HL-60 (cell line): ENCODE measurements around the gene NEUROG1.

Experiments used
- DNase-seq, 2 experiments: peaks; one replicate each; pipeline ENCODE4 v3.0.0-alpha.2; 2010 to 2020; ENCODE audit warnings: low read depth in 1 of 2, low spot score in 1 of 2
- H3K27ac ChIP-seq: fragments of 250-450 bp; sonication (Bioruptor Pico); replicated peaks from 2 replicates; pipeline ENCODE4 v1.5.1; 2020; ENCODE audit warnings: mild to moderate bottlenecking, moderate library complexity
- H3K27me3 ChIP-seq: fragments of 250-450 bp; sonication (Bioruptor Pico); 2 replicates; pipeline ENCODE4 v1.5.1; 2021; ENCODE audit warnings: mild to moderate bottlenecking, moderate library complexity; ENCODE audit not compliant: insufficient read depth, poor library complexity, severe bottlenecking
- H3K4me3 ChIP-seq: replicated peaks from 2 replicates; pipeline ENCODE4 v1.5.1; 2011; ENCODE audit warnings: mild to moderate bottlenecking, control low read depth, low read length; ENCODE audit not compliant: insufficient read depth
- GABPA ChIP-seq: IDR thresholded peaks from 2 replicates; pipeline ENCODE4 v1.6.1; 2012; ENCODE audit warnings: low read depth
- POLR2AphosphoS5 ChIP-seq: IDR thresholded peaks from 2 replicates; pipeline ENCODE4 v1.6.1; 2012; ENCODE audit warnings: low read depth
- SPI1 ChIP-seq: IDR thresholded peaks from 2 replicates; pipeline ENCODE4 v1.6.1; 2012; ENCODE audit warnings: low read depth, mild to moderate bottlenecking, borderline replicate concordance
- TF ChIP-seq, protein P1 (sequence below): IDR thresholded peaks from one replicate; pipeline ENCODE4 v1.5.1; 2011; ENCODE audit warnings: low read length, control low read depth, inconsistent platforms; ENCODE audit not compliant: insufficient read depth
- TF ChIP-seq, protein P2 (sequence below): IDR thresholded peaks from 2 replicates; pipeline ENCODE4 v1.6.1; 2012; ENCODE audit warnings: low read depth; ENCODE audit not compliant: insufficient replicate concordance

The NEUROG1 gene

DNA sequence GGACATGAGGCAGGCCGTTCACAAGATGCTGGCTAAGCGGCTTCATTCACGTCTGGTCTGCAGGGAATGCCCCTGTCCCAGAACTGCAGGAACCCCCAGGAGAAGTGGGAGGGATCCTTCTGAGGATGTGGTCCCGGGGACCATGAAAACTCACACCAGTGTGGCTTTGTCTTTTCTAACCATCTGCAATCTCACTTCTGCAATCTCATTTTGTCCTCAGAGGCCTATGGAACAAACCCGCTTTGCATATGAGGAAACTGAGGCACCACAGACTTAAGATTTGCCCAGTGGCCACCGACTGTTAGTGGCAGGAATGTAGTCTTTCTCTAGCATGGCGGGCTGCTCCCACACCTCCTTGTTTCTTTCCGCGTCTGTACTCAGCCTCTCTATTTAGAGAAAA lies 36.1 kb upstream of the NEUROG1 start:
- no peaks in the 10 kb centered on the region for H3K27me3 ChIP-seq
- no peak for DNase-seq
- no peak overlapping the region for H3K27ac ChIP-seq
- TF ChIP-seq, protein P1, sequence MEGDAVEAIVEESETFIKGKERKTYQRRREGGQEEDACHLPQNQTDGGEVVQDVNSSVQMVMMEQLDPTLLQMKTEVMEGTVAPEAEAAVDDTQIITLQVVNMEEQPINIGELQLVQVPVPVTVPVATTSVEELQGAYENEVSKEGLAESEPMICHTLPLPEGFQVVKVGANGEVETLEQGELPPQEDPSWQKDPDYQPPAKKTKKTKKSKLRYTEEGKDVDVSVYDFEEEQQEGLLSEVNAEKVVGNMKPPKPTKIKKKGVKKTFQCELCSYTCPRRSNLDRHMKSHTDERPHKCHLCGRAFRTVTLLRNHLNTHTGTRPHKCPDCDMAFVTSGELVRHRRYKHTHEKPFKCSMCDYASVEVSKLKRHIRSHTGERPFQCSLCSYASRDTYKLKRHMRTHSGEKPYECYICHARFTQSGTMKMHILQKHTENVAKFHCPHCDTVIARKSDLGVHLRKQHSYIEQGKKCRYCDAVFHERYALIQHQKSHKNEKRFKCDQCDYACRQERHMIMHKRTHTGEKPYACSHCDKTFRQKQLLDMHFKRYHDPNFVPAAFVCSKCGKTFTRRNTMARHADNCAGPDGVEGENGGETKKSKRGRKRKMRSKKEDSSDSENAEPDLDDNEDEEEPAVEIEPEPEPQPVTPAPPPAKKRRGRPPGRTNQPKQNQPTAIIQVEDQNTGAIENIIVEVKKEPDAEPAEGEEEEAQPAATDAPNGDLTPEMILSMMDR: no peak
- TF ChIP-seq SPI1 (no peak), GABPA (no peak), POLR2AphosphoS5 (no peak)
- TF ChIP-seq, protein P2, sequence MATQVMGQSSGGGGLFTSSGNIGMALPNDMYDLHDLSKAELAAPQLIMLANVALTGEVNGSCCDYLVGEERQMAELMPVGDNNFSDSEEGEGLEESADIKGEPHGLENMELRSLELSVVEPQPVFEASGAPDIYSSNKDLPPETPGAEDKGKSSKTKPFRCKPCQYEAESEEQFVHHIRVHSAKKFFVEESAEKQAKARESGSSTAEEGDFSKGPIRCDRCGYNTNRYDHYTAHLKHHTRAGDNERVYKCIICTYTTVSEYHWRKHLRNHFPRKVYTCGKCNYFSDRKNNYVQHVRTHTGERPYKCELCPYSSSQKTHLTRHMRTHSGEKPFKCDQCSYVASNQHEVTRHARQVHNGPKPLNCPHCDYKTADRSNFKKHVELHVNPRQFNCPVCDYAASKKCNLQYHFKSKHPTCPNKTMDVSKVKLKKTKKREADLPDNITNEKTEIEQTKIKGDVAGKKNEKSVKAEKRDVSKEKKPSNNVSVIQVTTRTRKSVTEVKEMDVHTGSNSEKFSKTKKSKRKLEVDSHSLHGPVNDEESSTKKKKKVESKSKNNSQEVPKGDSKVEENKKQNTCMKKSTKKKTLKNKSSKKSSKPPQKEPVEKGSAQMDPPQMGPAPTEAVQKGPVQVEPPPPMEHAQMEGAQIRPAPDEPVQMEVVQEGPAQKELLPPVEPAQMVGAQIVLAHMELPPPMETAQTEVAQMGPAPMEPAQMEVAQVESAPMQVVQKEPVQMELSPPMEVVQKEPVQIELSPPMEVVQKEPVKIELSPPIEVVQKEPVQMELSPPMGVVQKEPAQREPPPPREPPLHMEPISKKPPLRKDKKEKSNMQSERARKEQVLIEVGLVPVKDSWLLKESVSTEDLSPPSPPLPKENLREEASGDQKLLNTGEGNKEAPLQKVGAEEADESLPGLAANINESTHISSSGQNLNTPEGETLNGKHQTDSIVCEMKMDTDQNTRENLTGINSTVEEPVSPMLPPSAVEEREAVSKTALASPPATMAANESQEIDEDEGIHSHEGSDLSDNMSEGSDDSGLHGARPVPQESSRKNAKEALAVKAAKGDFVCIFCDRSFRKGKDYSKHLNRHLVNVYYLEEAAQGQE: no peak
- H3K4me3 ChIP-seq: no peak overlapping the region

DNA sequence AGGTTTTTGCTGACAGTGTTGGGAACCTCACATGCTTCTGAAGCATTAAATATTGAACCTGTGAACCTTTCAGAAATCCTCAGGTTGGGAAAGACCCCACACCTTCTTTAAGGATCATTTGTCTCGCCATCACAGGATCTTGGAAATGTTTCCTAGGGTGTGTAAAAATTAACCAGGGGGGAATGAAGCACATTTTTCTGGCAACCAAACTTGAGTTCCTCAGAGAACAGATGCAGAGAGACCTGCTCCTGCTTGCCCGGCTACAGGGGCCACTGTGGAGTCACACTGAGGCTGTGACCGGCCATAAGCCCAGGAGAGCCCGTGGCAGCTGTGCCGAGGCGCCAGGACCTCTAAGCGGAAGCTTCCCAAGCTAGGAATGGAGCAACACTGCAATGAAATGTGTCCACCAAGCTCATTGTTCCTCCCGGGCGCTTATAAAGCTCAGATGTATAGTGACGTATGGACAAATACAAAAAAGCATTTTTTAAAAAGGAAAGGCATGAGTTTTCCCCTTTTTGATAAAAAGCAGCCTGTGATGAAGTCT lies 35.4 kb upstream of the NEUROG1 start:
- H3K4me3 ChIP-seq: no peak overlapping the region
- H3K27me3 ChIP-seq: no peaks in the 10 kb centered on the region
- TF ChIP-seq GABPA (no peak), SPI1 (no peak), POLR2AphosphoS5 (no peak)
- TF ChIP-seq, protein P1: no peak
- TF ChIP-seq, protein P2: no peak
- H3K27ac ChIP-seq: no peak overlapping the region
- DNase-seq: no peak

DNA sequence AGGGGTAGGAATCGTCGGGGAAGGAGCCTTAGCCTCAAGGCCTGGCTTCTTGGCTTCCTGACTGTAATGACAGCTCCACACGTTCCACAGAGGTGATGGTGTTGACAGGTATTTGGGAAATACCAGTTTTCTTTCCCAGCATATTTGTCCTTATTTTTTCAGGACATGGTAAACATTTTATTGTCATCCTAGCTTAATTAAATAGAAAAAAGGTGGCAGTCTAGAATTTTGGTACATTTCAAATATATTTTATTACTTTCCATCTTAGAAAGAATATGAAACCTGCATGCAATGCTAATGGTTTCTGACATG lies 34.6 kb upstream of the NEUROG1 start:
- DNase-seq: no peak
- Histone ChIP-seq H3K27ac (no peak overlapping the region), H3K27me3 (no peaks in the 10 kb centered on the region), H3K4me3 (no peak overlapping the region)
- TF ChIP-seq, protein P1: no peak
- TF ChIP-seq POLR2AphosphoS5 (no peak), GABPA (no peak), SPI1 (no peak)
- TF ChIP-seq, protein P2: no peak
